GM21576 (cell line): ENCODE results near the gene SH2D3C.
"Not testable (repeated sequence)": the region's sequence is repeated elsewhere in the genome, so short reads cannot be mapped to it uniquely, and the experiment has no call there.

Experiments used
- ATAC-seq: cut with Tn5 transposase; IDR thresholded peaks from one replicate; pipeline ENCODE4 v1.9.1; 2021; ENCODE audit warnings: mild to moderate bottlenecking, moderate library complexity; ENCODE audit not compliant: unreplicated experiment

SH2D3C gene

DNA sequence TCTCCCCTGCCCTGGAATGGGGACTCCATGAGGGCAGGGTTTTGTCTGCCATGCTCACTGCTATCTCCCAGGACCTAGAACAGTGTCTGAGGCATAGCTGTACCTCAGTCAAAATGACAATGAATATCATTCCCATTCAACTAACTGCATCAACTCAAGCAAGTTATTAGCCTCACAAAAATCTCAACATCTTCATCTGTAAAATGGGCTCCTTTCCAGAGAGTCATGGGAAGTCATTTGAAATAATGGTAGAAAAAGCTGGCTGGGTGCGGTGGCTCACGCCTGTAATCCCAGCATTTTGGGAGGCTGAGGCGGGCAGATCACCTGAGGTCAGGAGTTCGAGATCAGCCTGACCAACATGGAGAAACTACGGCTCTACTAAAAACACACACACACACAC lies 9.4 kb downstream of the SH2D3C start:
- ATAC-seq = no peak

DNA sequence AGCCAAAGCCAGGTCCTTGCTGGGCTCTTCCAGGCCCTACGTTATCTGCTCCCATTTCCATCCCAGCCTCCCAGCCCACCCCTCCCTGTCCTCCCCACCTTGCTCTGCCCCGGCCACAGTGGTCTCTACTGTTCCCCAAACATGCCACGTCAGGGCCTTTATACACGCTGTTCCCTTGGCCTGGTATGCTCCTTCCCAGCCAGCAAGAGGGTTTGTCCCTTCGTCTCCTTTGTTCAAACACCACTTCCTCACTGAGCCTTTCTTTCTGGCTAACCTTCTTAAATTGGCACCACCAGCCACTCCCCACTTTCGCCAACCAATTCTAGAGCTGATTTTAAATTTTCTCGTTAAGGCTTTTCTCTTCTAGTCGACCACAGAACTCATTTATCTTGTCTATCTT lies 9.8 kb downstream of the SH2D3C start:
- ATAC-seq = no peak

DNA sequence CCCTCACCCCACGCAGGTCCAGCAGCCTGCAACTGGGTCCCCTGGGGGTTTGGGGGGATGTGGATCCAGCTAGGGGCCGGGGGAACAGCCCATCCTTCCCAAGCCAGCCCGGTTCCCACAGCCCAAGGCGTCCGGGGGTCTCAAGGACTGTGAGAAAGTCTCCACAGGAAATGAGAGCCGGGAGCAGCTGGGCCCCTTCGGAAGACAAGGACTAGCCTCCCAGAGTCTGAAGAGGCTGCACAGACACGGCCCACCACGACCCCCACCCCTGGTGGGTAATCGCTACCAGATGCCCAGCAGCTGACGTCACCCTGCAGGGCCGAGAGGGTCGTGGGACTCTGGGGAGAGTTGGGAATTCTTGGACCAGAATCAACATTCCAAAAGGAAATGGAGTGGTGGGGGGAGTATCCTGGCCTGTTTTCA lies 10.5 kb downstream of the SH2D3C start:
- ATAC-seq = no peak

DNA sequence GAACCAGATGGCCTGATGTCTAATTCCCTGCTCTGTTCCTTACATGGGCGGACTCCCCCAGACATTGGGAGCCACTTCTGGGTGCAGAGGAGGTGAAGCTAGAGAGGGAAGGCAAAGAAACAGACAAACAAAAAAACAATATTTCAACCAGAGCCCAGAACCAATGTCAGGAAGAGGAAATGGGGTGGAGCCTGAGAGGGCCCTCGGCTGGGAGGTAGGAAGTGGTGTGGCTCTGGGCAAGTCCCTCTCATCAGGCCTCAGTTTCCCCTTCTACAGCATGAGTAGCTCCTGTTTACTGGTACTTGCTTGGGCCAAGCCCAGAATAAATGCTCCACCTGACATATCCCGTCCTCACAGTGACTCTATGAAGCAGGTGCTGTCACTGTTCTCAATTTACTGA lies 11.1 kb downstream of the SH2D3C start:
- ATAC-seq = no peak

DNA sequence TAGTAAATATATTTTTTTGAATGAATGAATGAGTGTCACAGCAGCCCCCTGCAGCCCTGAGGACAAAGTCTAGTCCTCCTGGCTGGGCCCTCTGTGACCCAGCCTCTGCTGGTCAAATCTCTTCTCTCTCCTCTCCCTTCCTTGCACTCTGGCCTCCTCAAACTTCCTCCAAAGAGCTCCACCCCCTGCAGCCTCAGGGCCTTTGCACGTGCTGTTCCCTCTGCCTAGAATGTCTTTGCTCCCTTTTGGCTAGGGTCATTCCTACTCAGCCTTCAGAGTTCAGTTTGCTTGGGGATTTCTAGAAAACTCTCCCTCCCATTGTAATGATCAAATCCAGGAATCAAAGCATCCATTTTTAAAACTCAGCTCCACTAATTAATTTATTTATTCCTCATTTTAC lies 13.0 kb downstream of the SH2D3C start:
- ATAC-seq = no peak

DNA sequence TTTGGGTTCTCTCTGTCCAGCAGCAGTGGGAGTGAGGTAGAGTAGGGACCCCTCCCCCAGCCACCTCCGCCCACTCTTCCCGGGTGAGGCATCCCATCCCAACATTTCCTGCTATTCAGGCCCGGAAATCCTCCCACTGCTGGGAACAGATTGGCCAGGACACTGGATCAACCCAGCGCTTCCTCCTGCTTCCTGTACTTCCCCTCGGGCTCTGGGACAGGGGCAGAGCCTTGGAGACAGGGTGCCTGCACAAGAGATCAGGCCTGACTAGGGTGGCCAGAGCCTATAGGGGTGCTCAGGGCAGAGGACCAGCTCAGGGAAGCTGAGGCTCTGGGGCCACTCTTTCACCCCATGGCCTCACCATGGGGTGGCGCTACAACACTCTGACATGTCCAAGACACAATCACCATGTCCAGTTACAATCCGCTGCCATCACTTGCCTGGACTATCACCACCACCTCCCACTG lies 14.5 kb downstream of the SH2D3C start:
- no peak for ATAC-seq

DNA sequence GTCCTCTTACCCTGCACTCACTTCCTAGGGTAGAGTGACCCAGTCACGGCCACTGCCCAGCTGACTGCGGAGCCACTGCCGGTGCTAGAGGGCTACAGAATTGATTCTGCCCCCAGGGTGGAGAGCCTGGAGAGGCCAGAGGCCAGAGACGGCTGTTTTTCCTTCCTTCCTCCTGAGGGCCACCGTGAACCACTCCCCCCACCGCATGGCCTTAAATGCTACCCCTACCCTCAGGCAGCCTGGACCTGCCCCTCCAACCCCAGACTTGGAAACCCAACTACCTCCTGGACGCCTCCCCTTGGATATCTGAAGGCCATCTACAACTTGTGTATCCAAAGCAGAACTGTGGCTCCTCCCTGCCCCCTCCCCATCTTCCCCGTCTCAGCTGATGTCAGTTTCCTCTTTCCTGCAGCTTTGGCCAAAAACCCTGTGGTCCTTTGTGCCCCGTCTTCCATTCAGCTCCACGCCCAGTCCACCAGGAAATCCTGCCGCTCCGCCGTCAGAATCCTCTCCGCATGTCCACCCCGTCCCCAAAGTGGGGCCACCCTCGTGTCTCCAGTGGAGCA lies 16.3 kb downstream of the SH2D3C start:
- no peak for ATAC-seq

DNA sequence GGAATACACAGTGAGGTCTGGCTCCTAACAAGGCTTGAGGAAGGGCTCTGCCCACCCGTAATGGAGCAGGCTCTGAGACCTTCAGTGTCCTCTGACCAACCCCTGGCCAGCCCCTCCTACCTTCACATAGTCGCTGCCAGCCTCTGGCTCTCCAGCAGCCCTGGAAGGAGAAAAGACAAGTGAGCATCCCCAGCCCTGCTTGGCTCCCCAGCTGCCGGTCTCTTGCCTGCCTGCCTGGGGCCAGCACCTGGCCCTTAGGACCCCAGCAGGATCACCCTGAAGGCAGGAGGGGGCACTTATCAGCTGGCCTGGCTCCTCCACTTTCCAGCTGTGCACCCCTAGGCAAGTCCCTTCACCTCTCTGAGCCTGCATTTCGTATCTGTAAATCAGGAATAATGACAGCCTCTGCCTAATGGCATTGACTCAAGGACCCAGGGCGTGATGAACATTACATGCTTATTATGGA lies 16.9 kb downstream of the SH2D3C start:
- ATAC-seq = no peak

DNA sequence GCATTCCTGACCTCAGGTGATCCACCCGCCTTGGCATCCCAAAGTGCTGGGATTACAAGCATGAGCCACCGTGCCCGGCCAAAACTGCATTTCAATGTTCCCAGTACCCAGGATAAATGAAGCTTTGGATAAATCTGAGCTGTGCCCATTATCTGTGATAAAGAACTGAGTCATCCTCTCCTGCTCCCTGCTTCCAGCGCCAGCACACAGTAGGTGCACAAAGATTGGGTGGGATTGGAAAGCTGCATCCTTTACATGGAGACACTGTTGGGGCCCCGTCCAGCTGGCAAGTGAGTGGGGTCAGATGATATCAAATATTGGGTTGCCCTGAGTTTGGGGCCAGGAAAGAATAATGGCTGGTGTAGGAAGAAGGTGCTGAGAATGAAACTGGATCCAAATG lies 17.4 kb downstream of the SH2D3C start:
- ATAC-seq = no peak

DNA sequence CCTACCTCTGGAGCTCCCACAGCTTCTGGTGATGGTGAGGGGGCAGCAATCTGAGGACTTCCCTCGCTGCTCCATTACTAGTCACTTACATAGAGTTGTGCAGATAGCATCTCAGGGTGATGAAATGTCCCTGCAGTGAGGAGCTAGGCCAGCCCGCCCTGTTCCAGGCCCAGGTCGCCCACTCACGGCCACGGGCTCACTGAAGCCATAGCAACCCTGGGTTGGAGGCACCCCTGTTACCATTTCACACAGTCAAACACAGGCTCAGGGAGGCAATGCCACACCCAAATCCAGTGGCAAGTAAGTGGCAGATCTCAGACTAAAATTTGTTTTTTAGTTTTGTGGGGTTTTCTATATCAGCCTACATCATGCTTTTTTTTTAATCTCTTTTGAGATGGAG lies 19.6 kb downstream of the SH2D3C start:
- no peak for ATAC-seq

DNA sequence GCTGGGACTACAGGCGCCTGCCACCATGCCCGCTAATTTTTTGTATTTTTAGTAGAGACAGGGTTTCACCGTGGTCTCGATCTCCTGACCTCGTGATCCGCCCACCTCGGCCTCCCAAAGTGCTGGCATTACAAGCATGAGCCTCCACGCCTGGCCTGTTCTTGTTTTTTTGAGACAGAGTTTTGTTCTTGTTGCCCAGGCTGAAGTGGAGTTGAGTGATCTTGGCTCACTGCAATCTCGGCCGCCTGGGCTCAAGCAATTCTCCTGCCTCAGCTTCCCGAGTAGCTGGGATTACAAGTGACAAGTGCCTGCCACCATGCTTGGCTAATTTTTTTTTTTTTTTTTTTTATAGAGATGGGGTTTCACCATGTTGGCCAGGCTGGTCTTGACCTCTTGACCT lies 21.7 kb downstream of the SH2D3C start:
- not testable (repeated sequence) for ATAC-seq

DNA sequence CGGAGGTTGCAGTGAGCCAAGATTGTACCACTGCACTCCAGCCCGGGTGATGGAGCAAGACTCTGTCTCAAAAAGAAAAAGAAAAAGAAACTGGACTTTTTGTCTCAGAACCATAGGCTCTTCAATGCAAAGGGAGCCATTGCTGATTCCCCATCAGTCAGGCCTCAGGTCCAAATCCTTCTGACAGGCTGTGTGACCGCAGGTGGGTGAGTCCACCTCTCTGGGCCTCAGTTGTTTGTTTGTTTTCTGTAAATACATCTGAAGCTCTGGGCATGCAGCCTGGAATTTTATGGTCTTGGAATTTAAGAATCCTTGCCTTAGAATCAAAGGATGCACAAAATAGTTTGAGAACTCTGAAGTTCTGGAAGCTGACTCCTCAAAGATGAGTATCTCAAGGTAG lies 22.2 kb downstream of the SH2D3C start:
- ATAC-seq = no peak

DNA sequence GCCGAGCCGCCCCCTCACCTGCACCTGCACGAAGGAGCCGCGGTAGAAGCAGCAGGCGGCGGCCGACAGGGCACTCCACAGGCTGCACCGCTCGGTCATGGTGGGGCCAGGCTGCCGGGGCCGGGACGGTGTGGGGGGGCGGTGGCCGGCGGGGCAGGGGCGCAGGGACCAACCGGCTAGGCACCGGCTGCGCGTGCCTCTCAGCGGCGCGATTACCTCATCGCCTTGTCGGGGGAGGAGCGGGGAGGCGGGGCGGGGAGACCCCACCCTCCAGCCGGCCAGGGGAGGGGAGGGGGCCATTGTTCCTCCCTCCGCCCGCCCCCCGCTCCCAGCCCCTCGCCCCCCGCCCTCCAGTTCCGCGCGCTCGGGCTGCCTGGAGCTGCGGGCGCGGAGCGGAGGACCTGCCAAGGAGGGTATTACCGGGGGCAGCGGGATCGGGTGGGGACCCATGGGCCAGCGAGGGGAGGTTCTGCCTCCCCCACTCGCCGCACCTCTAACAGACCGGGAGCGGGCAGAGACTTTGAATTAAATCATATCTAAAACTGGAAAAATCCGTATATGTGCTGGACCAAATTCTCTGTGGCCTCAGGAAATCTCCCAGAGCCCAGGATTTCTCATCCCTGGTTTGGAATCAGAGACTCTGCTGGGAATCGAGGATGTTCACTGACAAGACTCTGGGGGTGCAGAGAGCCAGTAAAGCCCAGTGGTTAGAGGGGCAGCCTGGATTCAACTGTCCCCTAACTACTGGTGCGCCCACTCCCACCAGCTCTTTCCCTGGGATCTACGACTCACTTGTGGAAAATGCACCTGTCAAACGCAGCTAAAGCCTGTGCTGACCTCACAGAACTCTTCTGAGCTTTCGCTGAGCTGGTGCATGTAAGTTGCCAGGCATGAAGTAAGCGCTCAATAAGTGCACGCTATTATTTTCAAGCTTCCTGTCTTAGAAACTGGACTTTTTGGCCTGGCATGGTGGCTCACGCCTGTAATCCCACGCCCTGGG lies 23.1 kb downstream of the SH2D3C start:
- ATAC-seq = no peak

DNA sequence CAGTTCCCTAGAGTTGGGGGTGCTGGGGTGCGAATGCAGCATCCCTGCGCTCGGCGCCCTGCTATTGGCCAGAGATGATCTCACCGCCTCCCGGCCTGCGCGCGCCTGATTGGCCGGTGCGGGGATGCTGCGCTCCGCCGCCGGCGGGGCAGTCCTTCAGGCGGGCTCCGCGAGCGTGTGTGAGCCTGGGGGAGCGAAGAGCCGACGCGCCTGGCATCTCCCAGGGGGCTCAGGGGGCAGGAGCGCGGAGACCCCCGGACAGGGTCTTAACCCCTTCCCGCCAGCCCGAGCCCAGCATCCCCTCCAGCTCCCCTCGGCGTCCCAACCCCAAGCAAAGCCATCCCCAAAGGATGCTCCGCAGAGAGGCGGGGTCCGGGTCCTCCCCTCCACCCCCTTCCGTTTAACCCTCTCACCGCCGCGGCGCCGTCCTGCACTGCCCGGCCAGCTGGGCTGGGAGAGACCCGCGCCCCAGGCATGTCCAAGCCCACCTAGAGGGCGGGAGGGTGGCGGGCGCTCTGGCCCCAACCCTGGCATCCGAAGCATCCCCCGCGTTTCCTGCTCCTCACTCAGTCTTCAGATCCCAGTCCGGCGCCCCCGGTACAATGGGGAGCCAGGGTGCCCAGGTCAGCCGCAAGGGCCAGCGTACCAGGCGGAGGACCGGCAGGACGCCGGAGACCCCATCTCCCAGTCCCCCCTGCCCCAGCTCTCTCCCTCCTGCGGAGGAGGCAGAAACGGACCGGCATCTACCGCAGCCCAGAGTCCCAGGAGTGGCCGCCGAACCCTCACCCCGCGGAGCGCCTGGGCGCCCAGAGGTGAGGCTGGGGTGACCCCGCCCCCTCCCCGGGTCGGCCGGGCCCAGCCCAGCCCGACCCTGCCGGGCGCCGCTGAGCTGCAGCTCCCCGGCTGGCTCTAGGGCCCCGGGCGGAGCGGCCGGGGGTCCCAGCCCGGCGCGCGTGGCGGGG lies 24.1 kb downstream of the SH2D3C start:
- ATAC-seq = no peak

DNA sequence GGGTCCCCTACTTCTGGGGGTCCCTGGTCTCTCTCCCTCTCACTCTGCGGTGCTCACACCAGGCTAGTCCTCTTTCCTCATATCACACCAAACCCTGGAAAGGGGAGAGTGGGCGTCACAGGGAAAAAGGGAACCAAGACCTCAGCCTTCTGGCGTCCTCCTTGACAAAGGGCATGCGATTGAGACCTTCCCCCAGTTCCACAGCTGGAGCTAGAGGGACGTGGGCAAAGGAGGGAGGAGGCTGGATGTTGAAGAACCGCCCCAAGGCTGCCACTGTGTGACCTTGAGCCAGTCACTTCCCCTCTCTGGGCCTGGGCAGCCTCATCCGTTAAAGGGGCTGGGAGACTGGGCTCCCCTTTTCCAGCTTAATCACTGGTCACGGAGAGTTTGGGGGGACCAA lies 24.8 kb downstream of the SH2D3C start:
- ATAC-seq = no peak

DNA sequence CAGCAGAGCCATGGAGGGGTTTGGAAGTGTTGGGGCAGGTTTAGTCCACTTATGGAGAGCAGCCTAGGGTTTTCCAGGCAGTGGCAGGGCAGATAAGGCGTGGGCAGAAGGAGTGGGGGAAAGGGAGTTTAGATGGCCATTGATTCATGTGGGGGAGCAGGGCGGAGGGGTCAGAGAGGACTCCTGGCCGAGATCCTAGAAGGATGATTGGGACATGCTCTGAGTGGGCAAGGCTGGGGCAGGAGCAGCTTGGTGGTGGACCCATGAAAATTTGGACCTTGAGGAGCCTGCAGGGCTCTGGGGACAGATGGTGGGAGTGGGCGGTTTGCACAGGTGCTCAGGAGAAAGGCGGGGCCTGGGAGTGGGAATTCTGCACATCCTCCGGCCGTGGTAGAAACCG lies 25.3 kb downstream of the SH2D3C start:
- ATAC-seq = no peak

DNA sequence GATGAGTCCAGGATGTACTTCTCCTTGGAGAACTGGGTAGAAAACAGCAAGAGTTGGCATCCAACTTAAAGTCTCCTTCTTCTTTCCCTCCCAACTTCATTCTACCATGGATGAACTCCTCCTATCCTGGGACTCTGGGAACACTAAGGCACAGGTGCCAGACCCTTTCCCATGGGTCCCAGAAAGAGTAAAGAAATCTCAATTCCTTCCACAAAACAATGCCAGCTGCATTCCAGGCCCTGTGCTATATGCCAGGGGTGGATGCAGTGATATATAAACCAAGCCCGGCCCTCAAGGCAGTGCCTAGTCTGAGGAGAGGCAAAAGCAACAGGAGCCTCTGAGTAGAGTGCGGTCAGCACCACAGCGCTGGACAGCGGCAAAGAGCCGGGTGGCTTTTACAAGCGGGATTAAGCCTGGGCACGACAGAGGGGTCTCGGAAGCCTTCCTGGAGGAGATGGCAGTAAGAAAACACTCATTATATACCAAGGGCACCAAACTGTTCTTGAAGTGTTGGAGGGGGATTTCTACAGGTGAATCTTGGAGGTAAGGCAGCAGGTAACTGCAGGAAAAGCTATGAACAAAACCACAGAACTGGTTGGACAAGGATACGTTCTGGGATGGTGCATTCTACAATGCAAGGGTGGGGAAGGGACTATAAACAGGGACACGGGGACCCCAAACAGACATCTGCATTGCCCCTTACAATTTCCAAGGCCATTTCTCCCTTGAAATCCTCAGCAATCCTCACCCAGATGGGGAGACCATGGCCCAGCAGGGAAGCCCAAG lies 27.0 kb downstream of the SH2D3C start:
- no peak for ATAC-seq

DNA sequence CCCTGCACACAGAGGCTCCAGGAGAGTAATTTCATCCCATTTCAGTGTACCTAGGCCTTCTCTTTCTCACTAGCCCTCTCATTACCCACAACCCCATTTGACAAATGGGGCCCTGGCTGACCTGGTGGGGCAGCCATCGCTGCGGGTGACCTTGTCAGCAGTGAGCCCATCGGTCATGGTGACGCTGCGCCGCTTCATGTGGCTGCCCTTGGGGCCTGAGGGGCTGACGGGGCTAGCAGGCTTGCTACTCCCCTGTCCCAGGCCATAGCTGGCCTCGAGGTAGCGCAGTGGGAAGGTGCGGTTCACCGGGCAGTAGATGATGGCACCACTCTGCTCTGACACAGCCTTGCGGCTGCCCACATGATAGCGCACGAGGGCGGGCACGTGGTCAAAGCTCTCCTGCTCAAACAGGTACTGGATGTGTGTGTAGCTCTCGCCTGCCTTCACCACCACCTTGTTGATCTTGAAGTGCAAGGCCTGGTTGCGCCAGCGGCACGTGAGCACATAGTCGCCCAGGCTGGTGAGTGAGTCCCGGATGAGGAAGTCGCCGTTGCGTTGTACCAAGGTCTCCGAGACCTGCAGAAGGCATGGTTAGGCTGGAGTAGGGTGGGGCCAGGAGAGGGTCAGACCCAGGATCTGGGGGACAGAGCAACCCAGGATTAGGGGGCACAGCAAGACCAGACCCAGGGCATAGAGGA lies 29.2 kb downstream of the SH2D3C start:
- ATAC-seq = no peak

DNA sequence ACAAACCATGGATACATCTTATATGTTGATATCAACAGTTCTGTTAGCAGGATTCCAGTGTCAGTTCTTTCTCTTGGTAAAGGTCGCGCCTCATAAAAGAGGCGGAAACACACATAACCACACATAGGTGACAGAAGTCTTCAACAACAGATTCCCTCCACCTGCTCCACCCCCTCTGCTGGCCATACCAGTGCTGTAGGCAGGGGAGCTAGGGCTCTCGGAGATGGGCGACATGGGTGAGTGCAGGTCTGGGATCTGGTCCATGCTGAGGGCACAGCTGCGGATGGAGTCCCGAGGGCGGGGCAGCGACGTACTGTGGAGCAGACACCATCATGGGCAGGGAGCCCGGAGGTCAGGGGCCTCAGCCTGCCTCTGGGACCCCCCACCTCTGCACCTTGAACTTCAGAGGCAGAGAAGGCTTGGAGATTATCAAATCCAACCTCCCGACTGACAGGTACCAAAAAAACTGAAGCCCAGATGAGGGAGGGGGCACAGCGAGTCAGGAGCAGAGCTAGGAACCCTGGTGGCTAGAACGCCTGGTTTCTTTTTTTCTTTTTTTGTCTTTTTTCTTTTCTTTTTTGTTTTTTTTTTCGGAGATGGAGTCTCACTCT lies 31.4 kb downstream of the SH2D3C start:
- no peak for ATAC-seq
